Spleen (tissue), 11 donors: ENCODE results near the gene SELENOO. TPM values are rescaled to one million over a fixed set of nuclear protein-coding genes. Genes with fewer than 3 reads are reported as not detected.

Experiments
- DNase-seq: peaks from one replicate; pipeline ENCODE4 v3.0.0-alpha.2; 2020
- H3K27ac ChIP-seq, 8 donors: fragments of 200-600 bp; sonication (generic) in 7 of 8; 1 replicate in 4 of 8; 2 replicates in 4 of 8; pipeline versions ENCODE4 v1.5.0 to v1.8.0; 2016 to 2021; ENCODE audit warnings: inconsistent platforms in 4 of 8, mild to moderate bottlenecking in 4 of 8, moderate library complexity in 1 of 8
- H3K27me3 ChIP-seq, 7 donors: fragments of 200-600 bp; sonication (generic) in 6 of 7; replicated peaks in 1 of 7; 1 replicate in 4 of 7; 2 replicates in 3 of 7; pipeline versions ENCODE4 v1.5.0 to v1.8.0; 2016 to 2021; ENCODE audit warnings: inconsistent platforms in 3 of 7, mild to moderate bottlenecking in 1 of 7
- H3K36me3 ChIP-seq, 6 donors: fragments of 200-600 bp; sonication (generic) in 5 of 6; 1 replicate in 4 of 6; 2 replicates in 2 of 6; pipeline versions ENCODE4 v1.5.0 to v1.8.0; 2016 to 2021; ENCODE audit warnings: inconsistent platforms in 2 of 6
- H3K4me1 ChIP-seq, 6 donors: fragments of 200-600 bp; sonication (generic) in 5 of 6; 1 replicate in 3 of 6; 2 replicates in 3 of 6; pipeline versions ENCODE4 v1.5.0 to v1.8.0; 2016 to 2021; ENCODE audit warnings: inconsistent platforms in 3 of 6
- H3K4me3 ChIP-seq, 8 donors: fragments of 200-600 bp; sonication (generic) in 7 of 8; 1 replicate in 4 of 8; 2 replicates in 4 of 8; pipeline versions ENCODE4 v1.5.0 to v1.8.0; 2016 to 2021; ENCODE audit warnings: inconsistent platforms in 4 of 8, mild to moderate bottlenecking in 4 of 8, moderate library complexity in 2 of 8
- H3K9me3 ChIP-seq, 8 donors: fragments of 200-600 bp; sonication (generic) in 7 of 8; 1 replicate in 4 of 8; 2 replicates in 4 of 8; pipeline versions ENCODE4 v1.5.0 to v1.8.0; 2016 to 2021; ENCODE audit warnings: inconsistent platforms in 4 of 8
- POLR2A ChIP-seq, 3 donors: fragments of 450-650 bp; IDR thresholded peaks; one replicate each; pipeline ENCODE4 v1.5.1; 2017; ENCODE audit warnings: antibody characterized with exemption in 3 of 3, mild to moderate bottlenecking in 1 of 3
- POLR2AphosphoS5 ChIP-seq, 3 donors: sonication (generic); formaldehyde crosslinking; IDR thresholded peaks; one replicate each; pipeline ENCODE4 v1.5.1; 2017; ENCODE audit warnings: antibody characterized with exemption in 3 of 3
- WGBS, 5 donors: extraction: QIAGEN DNeasy Blood & Tissue Kit in 3 of 5; methylation state at CpG; one replicate each; pipeline versions ENCODE4 v1.1.5 to v1.1.7; 2013 to 2018; 5-methylcytosine and 5-hydroxymethylcytosine counted together
- intact Hi-C: fragments of 100-400 bp; cut with DNase I; formaldehyde crosslinking; loops from one replicate; pipeline ENCODE4 v1.15.0; 2023; ENCODE audit warnings: low total_unique reads
- polyA plus RNA-seq, 3 donors: library from polyadenylated mRNA; stranded (reverse); fragments of 200-250 nt; gene quantifications; one replicate each; pipeline ENCODE4 v1.2.1, GENCODE V29; 2013
- total RNA-seq, 7 donors: library from RNA; depleted of rRNA in 3 of 7; stranded (reverse); fragments of >200 nt in 3 of 7; fragmentation: NEBNext Ultra II Directional in 4 of 7; extraction: Animal tissue kit (Norgen Biotek cat#: 25700) in 4 of 7; gene quantifications; one replicate each; pipeline versions ENCODE4 v1.1.0 to v1.2.1, GENCODE V29; 2016 to 2021
- TF ChIP-seq, protein P1 (sequence below), 11 experiments: fragments of 200-600 bp in 7 of 11; fragments of 450-650 bp in 4 of 11; sonication (generic) in 4 of 11; IDR thresholded peaks in 8 of 11; conservative IDR thresholded peaks in 3 of 11; 1 replicate in 7 of 11; 2 replicates in 4 of 11; pipeline versions ENCODE4 v1.4.0 to v1.8.0; 2016 to 2021; ENCODE audit warnings: antibody characterized with exemption in 11 of 11, inconsistent platforms in 4 of 11, mild to moderate bottlenecking in 1 of 11
- donor health status: healthy with polysubstance abuse.
- donor health status: DM: no; HTN: no; CAD: no; lungs with moderate emphysema.
- donor health status: DM: no; HTN: no; CAD: no.
- donor health status: Bipolar disorder and iron deficiency.
- donor health status: healthy.
- donor health status: DM: no; HTN: no; CAD: no.
- donor health status: DM: yes; HTN: yes; CAD: no.

Gene SELENOO
- total and polyA plus RNA-seq, 10 donors, result 25.4 to 70.8 (median 29.5) TPM

DNA sequence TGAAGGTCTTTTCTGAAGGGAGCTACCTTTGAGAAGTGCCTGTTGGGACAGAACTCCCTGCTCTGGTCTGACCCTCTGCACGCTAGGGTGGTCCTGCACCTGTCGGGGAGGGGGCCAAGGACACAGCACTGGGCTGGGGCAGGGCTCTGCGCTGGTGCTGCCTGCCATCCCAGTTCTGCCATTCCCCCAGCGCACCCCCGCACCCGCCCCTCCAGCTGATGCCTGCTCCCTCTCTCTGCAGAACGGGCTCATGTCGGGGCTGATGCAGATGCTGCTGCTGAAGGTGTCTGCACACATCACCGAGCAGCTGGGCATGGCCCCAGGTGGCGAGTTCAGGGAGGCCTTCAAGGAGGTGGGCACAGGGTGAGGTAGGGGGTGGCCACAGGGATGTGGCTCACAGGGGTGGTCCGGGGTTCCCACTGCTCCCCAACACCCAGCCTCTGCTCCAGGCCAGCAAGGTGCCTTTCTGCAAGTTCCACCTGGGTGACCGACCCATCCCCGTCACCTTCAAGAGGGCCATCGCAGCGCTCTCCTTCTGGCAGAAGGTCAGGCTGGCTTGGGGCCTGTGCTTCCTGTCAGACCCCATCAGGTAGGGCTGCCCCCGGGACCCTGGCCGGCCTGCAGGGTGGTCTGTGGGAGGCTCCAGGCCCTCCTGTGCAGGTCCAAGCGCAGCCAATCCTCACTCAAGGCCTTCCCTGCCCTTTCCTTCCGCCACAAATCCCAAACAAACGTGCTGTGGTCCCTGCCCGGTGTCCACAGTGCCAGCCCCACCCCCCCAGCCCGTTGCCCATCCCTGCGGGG is 3.6 kb upstream of the SELENOO start:
- 85 to 91% (median 87%) methylated on average over 19 to 23 of the region's 23 CpGs for WGBS, 5 donors
- Histone ChIP-seq H3K27ac (no peak overlapping the region), H3K4me1 (peaks cover 28 to 82% (median 54%) of the 10 kb centered on the region in 6 donors), H3K36me3 (peaks cover 0 to 68% (median 49%) of the 10 kb centered on the region in 6 donors), H3K27me3 (no peaks in the 10 kb centered on the region), H3K9me3 (no peaks in the 10 kb centered on the region), H3K4me3 (no peak overlapping the region)
- TF ChIP-seq POLR2AphosphoS5 (IDR thresholded peaks at IDR 0.05) (peak in 2 of 3 donors; percentile 2 to 25), POLR2A (IDR thresholded peaks at IDR 0.05) (no peak)
- no peak for DNase-seq
- intact Hi-C loops, result no loop called here

DNA sequence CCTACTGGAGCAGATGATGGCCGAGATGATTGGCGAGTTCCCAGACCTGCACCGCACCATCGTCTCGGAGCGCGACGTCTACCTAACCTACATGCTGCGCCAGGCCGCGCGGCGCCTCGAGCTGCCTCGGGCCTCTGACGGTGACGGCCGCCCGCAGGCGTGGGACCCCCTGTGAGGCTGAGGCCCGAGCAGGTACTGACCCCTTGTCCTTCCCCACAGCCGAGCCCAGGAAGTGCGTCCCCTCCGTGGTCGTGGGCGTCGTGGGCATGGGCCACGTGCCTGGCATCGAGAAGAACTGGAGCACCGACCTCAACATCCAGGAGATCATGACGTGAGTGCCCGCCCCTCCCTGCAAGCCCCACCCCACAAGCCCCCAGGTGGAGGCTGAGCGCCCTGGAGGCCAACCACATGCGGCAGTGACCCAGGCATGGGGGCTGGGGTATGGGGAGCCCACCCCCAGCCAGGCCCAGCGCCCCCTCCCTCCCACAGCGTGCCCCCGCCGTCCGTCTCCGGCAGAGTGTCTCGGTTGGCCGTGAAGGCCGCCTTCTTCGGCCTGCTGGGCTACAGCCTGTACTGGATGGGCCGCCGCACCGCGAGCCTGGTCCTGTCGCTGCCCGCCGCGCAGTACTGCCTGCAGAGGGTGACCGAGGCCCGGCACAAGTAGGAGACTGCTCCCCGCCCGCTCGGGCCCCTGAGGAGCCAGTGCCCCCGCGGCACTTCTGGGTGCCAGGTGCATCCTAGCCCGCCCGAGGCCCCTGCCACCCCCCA is 2.8 kb upstream of the SELENOO start:
- Histone ChIP-seq H3K36me3 (peaks cover 0 to 68% (median 49%) of the 10 kb centered on the region in 6 donors), H3K27ac (no peak overlapping the region), H3K4me1 (peaks cover 24 to 82% (median 52%) of the 10 kb centered on the region in 6 donors), H3K27me3 (no peaks in the 10 kb centered on the region), H3K9me3 (no peaks in the 10 kb centered on the region), H3K4me3 (no peak overlapping the region)
- peak; percentile 82 for DNase-seq
- WGBS, 5 donors, result 91 to 94% (median 92%) methylated on average over 52 to 61 of the region's 61 CpGs
- TF ChIP-seq, protein P1, sequence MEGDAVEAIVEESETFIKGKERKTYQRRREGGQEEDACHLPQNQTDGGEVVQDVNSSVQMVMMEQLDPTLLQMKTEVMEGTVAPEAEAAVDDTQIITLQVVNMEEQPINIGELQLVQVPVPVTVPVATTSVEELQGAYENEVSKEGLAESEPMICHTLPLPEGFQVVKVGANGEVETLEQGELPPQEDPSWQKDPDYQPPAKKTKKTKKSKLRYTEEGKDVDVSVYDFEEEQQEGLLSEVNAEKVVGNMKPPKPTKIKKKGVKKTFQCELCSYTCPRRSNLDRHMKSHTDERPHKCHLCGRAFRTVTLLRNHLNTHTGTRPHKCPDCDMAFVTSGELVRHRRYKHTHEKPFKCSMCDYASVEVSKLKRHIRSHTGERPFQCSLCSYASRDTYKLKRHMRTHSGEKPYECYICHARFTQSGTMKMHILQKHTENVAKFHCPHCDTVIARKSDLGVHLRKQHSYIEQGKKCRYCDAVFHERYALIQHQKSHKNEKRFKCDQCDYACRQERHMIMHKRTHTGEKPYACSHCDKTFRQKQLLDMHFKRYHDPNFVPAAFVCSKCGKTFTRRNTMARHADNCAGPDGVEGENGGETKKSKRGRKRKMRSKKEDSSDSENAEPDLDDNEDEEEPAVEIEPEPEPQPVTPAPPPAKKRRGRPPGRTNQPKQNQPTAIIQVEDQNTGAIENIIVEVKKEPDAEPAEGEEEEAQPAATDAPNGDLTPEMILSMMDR (IDR thresholded peaks at IDR 0.05 in 8 of 11, conservative IDR thresholded peaks at IDR 0.05 in 3 of 11), result no peak
- TF ChIP-seq POLR2AphosphoS5 (IDR thresholded peaks at IDR 0.05), result peak in 2 of 3 donors; percentile 39 to 67
- no peak for TF ChIP-seq POLR2A (IDR thresholded peaks at IDR 0.05)
- intact Hi-C loops, result no loop called here

DNA sequence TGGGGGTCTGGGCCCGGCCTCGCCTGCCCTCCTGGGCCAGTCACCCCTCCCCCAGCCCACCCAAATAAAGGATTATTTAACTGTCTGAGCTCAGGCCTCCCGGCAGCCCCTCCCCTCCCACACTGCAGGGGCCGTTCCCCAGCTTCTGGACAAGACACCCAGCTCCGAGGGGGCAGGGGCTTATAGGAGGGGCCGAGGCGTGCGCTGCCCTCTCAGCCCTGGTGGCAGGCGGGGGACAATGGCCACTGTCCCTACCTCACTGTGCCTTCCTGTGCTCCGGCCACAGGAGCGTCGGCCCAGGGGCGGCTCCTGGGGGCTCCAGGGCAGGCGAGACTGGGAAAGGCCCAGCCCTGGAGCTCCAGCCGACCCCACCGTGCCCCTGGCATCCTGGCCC is 2.2 kb upstream of the SELENOO start:
- intact Hi-C loops, result no loop called here
- Histone ChIP-seq H3K9me3 (no peaks in the 10 kb centered on the region), H3K36me3 (peaks cover 0 to 68% (median 45%) of the 10 kb centered on the region in 6 donors), H3K4me3 (no peak overlapping the region), H3K4me1 (peaks cover 18 to 82% (median 49%) of the 10 kb centered on the region in 6 donors), H3K27ac (no peak overlapping the region), H3K27me3 (no peaks in the 10 kb centered on the region)
- TF ChIP-seq, protein P1 (IDR thresholded peaks at IDR 0.05 in 8 of 11, conservative IDR thresholded peaks at IDR 0.05 in 3 of 11), result no peak
- TF ChIP-seq POLR2A (IDR thresholded peaks at IDR 0.05) (no peak), POLR2AphosphoS5 (IDR thresholded peaks at IDR 0.05) (no peak)
- 89 to 96% (median 91%) methylated on average over 7 to 16 of the region's 16 CpGs for WGBS, 5 donors
- no peak for DNase-seq

DNA sequence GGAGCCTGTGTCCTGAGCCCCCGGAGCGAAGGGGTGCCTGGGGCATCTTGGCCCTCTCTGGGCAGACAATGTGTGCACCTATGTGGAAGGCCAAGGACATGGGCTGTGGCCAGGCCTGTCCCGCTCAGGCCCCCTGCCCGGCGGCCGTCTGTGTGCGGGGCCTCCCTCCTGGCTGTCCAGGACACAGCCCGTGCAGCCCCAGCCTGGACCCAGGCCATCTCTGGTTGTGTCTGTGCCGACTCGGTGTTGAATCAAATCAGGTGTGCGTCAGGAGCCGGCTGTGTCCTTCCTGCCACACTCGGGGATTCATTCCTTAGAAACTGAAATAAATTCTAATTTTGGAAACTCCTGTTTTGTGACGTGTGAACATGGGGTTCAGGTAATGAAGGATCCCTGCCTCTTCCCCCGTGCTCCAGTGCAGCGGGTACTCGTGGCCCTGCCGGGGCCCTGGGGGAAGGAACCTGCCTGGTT is 1.5 kb upstream of the SELENOO start:
- peaks cover 0 to 68% (median 38%) of the 10 kb centered on the region in 6 donors for H3K36me3 ChIP-seq
- intact Hi-C loops, result no loop called here
- TF ChIP-seq POLR2AphosphoS5 (IDR thresholded peaks at IDR 0.05) (no peak), POLR2A (IDR thresholded peaks at IDR 0.05) (no peak)
- TF ChIP-seq, protein P1 (IDR thresholded peaks at IDR 0.05 in 8 of 11, conservative IDR thresholded peaks at IDR 0.05 in 3 of 11), result no peak
- H3K4me1 ChIP-seq, result peaks cover 17 to 82% (median 45%) of the 10 kb centered on the region in 6 donors
- H3K9me3 ChIP-seq, result no peaks in the 10 kb centered on the region
- DNase-seq, result no peak
- H3K27ac ChIP-seq, result peak overlapping the region in 3 of 8 donors; percentile 26 to 95 (median 94)
- H3K4me3 ChIP-seq, result peak overlapping the region in 3 of 8 donors; percentile 69 to 93 (median 78)
- no peaks in the 10 kb centered on the region for H3K27me3 ChIP-seq
- 76 to 88% (median 86%) methylated on average over 12 to 18 of the region's 18 CpGs for WGBS, 5 donors
